Prostate gland (tissue), 2 donors: Measurements from ENCODE around the gene AMBP.
A peak's percentile ranks its signal among the peaks of the same experiment; 100 is the strongest.

ENCODE experiments used
- POLR2A ChIP-seq: fragments of 450-650 bp; IDR thresholded peaks from one replicate; pipeline ENCODE4 v1.6.1; 2016; ENCODE audit warnings: antibody characterized with exemption, mild to moderate bottlenecking
- POLR2AphosphoS5 ChIP-seq: sonication (generic); formaldehyde crosslinking; IDR thresholded peaks from one replicate; pipeline ENCODE4 v1.6.1; 2017; ENCODE audit warnings: antibody characterized with exemption
- TF ChIP-seq, protein P1 (sequence below), 4 experiments: fragments of 200-600 bp in 2 of 4; fragments of 450-650 bp in 2 of 4; sonication (generic) in 2 of 4; IDR thresholded peaks; 1 replicate in 3 of 4; 2 replicates in 1 of 4; pipeline ENCODE4 v1.5.1; 2016 to 2019; ENCODE audit warnings: antibody characterized with exemption in 4 of 4, mild to moderate bottlenecking in 2 of 4, moderate library complexity in 2 of 4

- TF ChIP-seq, protein P1, sequence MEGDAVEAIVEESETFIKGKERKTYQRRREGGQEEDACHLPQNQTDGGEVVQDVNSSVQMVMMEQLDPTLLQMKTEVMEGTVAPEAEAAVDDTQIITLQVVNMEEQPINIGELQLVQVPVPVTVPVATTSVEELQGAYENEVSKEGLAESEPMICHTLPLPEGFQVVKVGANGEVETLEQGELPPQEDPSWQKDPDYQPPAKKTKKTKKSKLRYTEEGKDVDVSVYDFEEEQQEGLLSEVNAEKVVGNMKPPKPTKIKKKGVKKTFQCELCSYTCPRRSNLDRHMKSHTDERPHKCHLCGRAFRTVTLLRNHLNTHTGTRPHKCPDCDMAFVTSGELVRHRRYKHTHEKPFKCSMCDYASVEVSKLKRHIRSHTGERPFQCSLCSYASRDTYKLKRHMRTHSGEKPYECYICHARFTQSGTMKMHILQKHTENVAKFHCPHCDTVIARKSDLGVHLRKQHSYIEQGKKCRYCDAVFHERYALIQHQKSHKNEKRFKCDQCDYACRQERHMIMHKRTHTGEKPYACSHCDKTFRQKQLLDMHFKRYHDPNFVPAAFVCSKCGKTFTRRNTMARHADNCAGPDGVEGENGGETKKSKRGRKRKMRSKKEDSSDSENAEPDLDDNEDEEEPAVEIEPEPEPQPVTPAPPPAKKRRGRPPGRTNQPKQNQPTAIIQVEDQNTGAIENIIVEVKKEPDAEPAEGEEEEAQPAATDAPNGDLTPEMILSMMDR (IDR thresholded peaks at IDR 0.05), result peak in 1 of 4 experiments; percentile 2
- peak; percentile 46 for TF ChIP-seq POLR2AphosphoS5
- TF ChIP-seq POLR2A, result no peak
These were observed 2.8 kb upstream of the AMBP start for GRCh38 chr9:114080773-114081440.
